K562 (cell line): ENCODE data around the gene TBL1XR1. TPM values are rescaled to one million over a fixed set of nuclear protein-coding genes. Genes with fewer than 3 reads are reported as not detected.
A peak's percentile ranks its signal among the peaks of the same experiment; 100 is the strongest.

Source experiments
- CHCHD3 ChIP-seq: fragments of 250-450 bp; sonication (Bioruptor Pico); IDR thresholded peaks from 2 replicates; pipeline ENCODE4 v2.1.2; 2022; ENCODE audit warnings: mild to moderate bottlenecking
- CTCF ChIP-seq, 3 experiments: IDR thresholded peaks in 2 of 3; conservative IDR thresholded peaks in 1 of 3; 2 replicates each; pipeline ENCODE4 v1.5.1; 2011 to 2012; ENCODE audit warnings: low read length in 3 of 3, mild to moderate bottlenecking in 3 of 3, control low read depth in 2 of 3, improper control_type of control experiment in 1 of 3, inconsistent platforms in 1 of 3, low read depth in 1 of 3, mixed read lengths in 1 of 3, moderate library complexity in 1 of 3; ENCODE audit not compliant: insufficient read depth in 2 of 3
- FOXJ2 ChIP-seq: fragments of 200-800 bp; sonication (Bioruptor generic); IDR thresholded peaks from 2 replicates; pipeline ENCODE4 v1.6.1; 2016; ENCODE audit warnings: missing genetic modification characterization, missing compliant biosample characterization
- HINFP ChIP-seq: fragments of 450-650 bp; conservative IDR thresholded peaks from 2 replicates; pipeline ENCODE4 v1.6.1; 2016; ENCODE audit warnings: missing genetic modification characterization, low read depth, mild to moderate bottlenecking, control low read depth, missing compliant biosample characterization
- HNRNPK ChIP-seq: fragments of 200-400 bp; formaldehyde crosslinking; IDR thresholded peaks from one replicate; pipeline ENCODE4 v1.6.1; 2018; ENCODE audit warnings: mild to moderate bottlenecking, low read depth, low read length; ENCODE audit not compliant: poor library complexity, severe bottlenecking
- IFI16 ChIP-seq: fragments of 250-450 bp; sonication (Bioruptor Pico); IDR thresholded peaks from 2 replicates; pipeline ENCODE4 v2.1.2; 2022; ENCODE audit warnings: mild to moderate bottlenecking, inconsistent platforms
- MNT ChIP-seq, 2 experiments: fragments of 450-650 bp; conservative IDR thresholded peaks; 2 replicates each; pipeline ENCODE4 v1.6.1; 2017; ENCODE audit warnings: mild to moderate bottlenecking in 2 of 2, moderate library complexity in 2 of 2
- MTA2 ChIP-seq: fragments of 450-650 bp; IDR thresholded peaks from 2 replicates; pipeline ENCODE4 v1.6.1; 2016; ENCODE audit warnings: low read depth
- NR2F6 ChIP-seq: fragments of 450-650 bp; formaldehyde crosslinking; IDR thresholded peaks from 2 replicates; pipeline ENCODE4 v1.4.0; 2020; ENCODE audit warnings: mild to moderate bottlenecking
- POLR3G ChIP-seq: IDR thresholded peaks from 2 replicates; pipeline ENCODE4 v1.6.1; 2011; ENCODE audit not compliant: insufficient read length, insufficient replicate concordance; ENCODE audit errors: extremely low read depth
- RFX5 ChIP-seq: IDR thresholded peaks from 2 replicates; pipeline ENCODE4 v1.6.1; 2011; ENCODE audit warnings: low read depth, mild to moderate bottlenecking, improper control_type of control experiment, low read length
- RUNX1 ChIP-seq: sonication (generic); IDR thresholded peaks from 2 replicates; pipeline ENCODE4 v1.6.1; 2016; ENCODE audit warnings: antibody characterized with exemption, low read depth
- SMARCA4 ChIP-seq: fragments of 450-650 bp; IDR thresholded peaks from 2 replicates; pipeline ENCODE4 v1.6.1; 2016
- TBP ChIP-seq: optimal IDR thresholded peaks from 2 replicates; pipeline ENCODE3; 2011; ENCODE audit warnings: low read depth, low read length, improper control_type of control experiment
- TCFL5 ChIP-seq: fragments of 250-450 bp; sonication (Bioruptor Pico); conservative IDR thresholded peaks from 2 replicates; pipeline ENCODE4 v1.6.1; 2021; ENCODE audit warnings: mild to moderate bottlenecking, moderate library complexity, matching md5 sums
- TOE1 ChIP-seq, 2 experiments: fragments of 450-650 bp in 1 of 2; sonication (generic) in 1 of 2; formaldehyde crosslinking in 1 of 2; IDR thresholded peaks; 2 replicates each; pipeline versions ENCODE4 v1.7.1 to v1.8.0; 2016 to 2022; ENCODE audit warnings: borderline replicate concordance in 2 of 2, mild to moderate bottlenecking in 2 of 2, antibody characterized with exemption in 1 of 2, inconsistent platforms in 1 of 2, low read depth in 1 of 2, missing genetic modification reagents in 1 of 2, moderate library complexity in 1 of 2
- ZBTB43 ChIP-seq: sonication (generic); formaldehyde crosslinking; IDR thresholded peaks from 2 replicates; pipeline ENCODE4 v1.8.0; 2023; ENCODE audit warnings: mild to moderate bottlenecking, missing genetic modification reagents
- ZNF280B ChIP-seq: fragments of 250-450 bp; sonication (Bioruptor Pico); IDR thresholded peaks from 2 replicates; pipeline ENCODE4 v1.5.1; 2021; ENCODE audit warnings: mild to moderate bottlenecking
- ZNF507 ChIP-seq: conservative IDR thresholded peaks from 2 replicates; pipeline ENCODE4 v1.6.1; 2017; ENCODE audit warnings: missing genetic modification characterization, missing compliant biosample characterization
- ZNF785 ChIP-seq: fragments of 250-450 bp; sonication (Bioruptor Pico); IDR thresholded peaks from 2 replicates; pipeline ENCODE4 v1.4.0; 2020; ENCODE audit warnings: mild to moderate bottlenecking
- polyA plus RNA-seq, 8 experiments: library from polyadenylated mRNA; depleted of rRNA in 4 of 8; stranded (reverse) in 5 of 8; unstranded in 3 of 8; fragments of >200 nt; fragmentation: Nextera tagmentation in 2 of 8; fragmentation: Illumina TruSeq in 1 of 8; extraction: Ambion mirVana in 2 of 8; extraction: Trizol in 1 of 8; gene quantifications; 2 replicates each; pipeline versions ENCODE4 v1.2.1 to v1.2.3, GENCODE V29; 2011 to 2014; ENCODE audit warnings: inconsistent platforms in 1 of 8, missing spikeins in 1 of 8
- total RNA-seq, 7 experiments: library from RNA; depleted of rRNA in 6 of 7; stranded (reverse); fragments of >200 nt in 6 of 7; fragmentation: Illumina TruSeq in 2 of 7; extraction: Trizol in 2 of 7; gene quantifications; 2 replicates each; pipeline versions ENCODE4 v1.2.1 to v1.2.3, GENCODE V29; 2011 to 2021; ENCODE audit warnings: low replicate concordance in 1 of 7

The TBL1XR1 gene
- total and polyA plus RNA-seq, 9 of the 15 experiments (the other 6 are each of a cell fraction or from before 2014, with no cell fraction given), result 19.6 to 171 (median 83.3) TPM

- TF ChIP-seq TBP (no peak), SMARCA4 (peak; percentile 61; the same call in 1 of the 2 replicates), ZBTB43 (CRISPR knock-in tag) (no peak), CHCHD3 (CRISPR knock-in tag) (no peak), ZNF785 (CRISPR knock-in tag) (no peak), IFI16 (no peak), HNRNPK (no peak), RFX5 (no peak), HINFP (tag) (no peak), MNT (conservative IDR thresholded peaks at IDR 0.05) (no peak), POLR3G (no peak), NR2F6 (CRISPR knock-in tag) (no peak), FOXJ2 (tag) (peak; percentile 67; the same call in 1 of the 2 replicates), RUNX1 (no peak), TOE1 (IDR thresholded peaks at IDR 0.05; ENCODE audit: borderline replicate concordance) (no peak), TOE1 (CRISPR knock-in tag; IDR thresholded peaks at IDR 0.05; ENCODE audit: borderline replicate concordance, low read depth) (no peak), ZNF507 (tag) (no peak), ZNF280B (CRISPR knock-in tag) (no peak), CTCF (IDR thresholded peaks at IDR 0.05 in 2 of 3, conservative IDR thresholded peaks at IDR 0.05 in 1 of 3; ENCODE audit: insufficient read depth in 2 of 3, low read depth in 1 of 3, low read length in 3 of 3) (no peak), MTA2 (peak; percentile 42; the same call in 1 of the 2 replicates), TCFL5 (CRISPR knock-in tag) (no peak)
These were observed 49.5 kb downstream of the TBL1XR1 start (continued) for GRCh38 chr3:177147790-177148189.
